ENCODE measurements around the gene TIE1.

The TIE1 gene

DNA sequence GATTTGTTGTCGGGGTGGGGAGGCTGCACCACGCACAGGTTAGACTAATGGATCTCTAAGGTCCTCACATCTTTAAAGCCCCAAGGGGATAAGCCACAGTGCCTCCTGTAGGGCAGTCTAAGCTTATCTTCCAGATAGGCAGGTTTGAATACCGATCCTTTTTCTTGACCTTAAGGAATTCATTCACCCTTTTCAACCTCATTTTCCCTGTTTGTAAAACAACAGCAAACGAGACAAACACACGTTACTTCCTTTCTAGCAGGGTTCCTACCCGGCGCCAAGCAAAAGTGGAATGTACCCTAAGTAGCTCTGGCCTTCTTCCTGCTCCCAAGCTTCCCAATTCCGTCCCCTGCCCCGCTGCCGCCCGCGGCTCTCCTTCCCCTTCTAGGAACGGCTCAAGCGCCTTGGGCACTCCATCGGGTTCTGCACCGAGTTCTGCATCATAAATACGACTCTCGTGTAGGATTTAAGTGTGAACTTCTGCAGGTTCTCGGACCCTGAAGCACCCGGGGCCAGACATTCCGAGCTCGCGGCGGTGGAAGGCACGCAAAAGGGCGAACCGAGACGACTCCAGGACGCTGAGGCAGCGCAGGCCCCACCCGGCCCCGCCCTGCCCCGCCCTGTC, 57.5 kb downstream of the TIE1 start:
- H3K27ac ChIP-seq = peak overlapping the region; percentile 77
- H3K9me3 ChIP-seq (ENCODE audit: control insufficient read depth, low read length) = no peaks in the 10 kb centered on the region
- H3K4me1 ChIP-seq = no peaks in the 10 kb centered on the region
- H3K36me3 ChIP-seq (ENCODE audit: control insufficient read depth, insufficient read depth, low read length) = no peaks in the 10 kb centered on the region
- peak overlapping the region; percentile 99 for H3K4me2 ChIP-seq (ENCODE audit: low read length)
- H3K9ac ChIP-seq = no peak overlapping the region
- H3K4me3 ChIP-seq (ENCODE audit: low read depth, low read length) = peak overlapping the region; percentile 90
- peak overlapping the region; percentile 97 for H2AFZ ChIP-seq
- H3K79me2 ChIP-seq = no peaks in the 10 kb centered on the region
- TF ChIP-seq, protein P1, sequence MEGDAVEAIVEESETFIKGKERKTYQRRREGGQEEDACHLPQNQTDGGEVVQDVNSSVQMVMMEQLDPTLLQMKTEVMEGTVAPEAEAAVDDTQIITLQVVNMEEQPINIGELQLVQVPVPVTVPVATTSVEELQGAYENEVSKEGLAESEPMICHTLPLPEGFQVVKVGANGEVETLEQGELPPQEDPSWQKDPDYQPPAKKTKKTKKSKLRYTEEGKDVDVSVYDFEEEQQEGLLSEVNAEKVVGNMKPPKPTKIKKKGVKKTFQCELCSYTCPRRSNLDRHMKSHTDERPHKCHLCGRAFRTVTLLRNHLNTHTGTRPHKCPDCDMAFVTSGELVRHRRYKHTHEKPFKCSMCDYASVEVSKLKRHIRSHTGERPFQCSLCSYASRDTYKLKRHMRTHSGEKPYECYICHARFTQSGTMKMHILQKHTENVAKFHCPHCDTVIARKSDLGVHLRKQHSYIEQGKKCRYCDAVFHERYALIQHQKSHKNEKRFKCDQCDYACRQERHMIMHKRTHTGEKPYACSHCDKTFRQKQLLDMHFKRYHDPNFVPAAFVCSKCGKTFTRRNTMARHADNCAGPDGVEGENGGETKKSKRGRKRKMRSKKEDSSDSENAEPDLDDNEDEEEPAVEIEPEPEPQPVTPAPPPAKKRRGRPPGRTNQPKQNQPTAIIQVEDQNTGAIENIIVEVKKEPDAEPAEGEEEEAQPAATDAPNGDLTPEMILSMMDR (IDR thresholded peaks at IDR 0.05) = no peak
- H3K27me3 ChIP-seq (ENCODE audit: control insufficient read depth, insufficient read depth, low read length) = no peaks in the 10 kb centered on the region

DNA sequence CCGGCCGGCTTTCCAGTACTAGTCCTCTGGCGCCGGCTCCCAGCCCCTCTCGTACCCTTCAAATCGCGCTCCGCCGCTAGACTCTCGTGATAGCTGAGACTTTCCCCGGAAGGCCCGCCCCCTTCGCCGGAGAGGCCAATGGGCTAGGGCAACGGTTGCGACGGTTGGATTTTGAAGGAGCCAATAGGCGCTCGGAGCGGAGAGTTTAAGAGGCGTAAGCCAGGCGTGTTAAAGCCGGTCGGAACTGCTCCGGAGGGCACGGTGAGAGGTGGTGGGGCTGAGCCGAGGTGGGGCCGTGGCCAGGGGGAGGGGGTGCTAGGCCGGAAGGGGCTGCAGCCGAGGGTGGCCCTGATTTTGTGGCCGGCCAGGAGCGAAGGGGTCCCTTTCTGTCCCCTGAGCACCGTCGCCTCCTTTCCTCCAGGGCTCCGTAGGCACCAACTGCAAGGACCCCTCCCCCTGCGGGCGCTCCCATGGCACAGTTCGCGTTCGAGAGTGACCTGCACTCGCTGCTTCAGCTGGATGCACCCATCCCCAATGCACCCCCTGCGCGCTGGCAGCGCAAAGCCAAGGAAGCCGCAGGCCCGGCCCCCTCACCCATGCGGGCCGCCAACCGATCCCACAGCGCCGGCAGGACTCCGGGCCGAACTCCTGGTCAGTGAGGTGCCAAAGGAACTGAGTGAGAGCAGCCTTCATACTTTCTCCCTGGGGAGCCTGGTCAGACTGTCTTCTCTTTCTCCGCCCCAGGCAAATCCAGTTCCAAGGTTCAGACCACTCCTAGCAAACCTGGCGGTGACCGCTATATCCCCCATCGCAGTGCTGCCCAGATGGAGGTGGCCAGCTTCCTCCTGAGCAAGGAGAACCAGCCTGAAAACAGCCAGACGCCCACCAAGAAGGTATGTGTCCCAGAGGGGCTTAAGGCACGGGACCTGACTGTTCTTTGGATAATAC, 58.2 kb downstream of the TIE1 start, which contains the start of gene CDC20:
Gene CDC20, plus strand, starts transcription at position 236 of the 948 bp plus-strand sequence. Its CDS starts 235 bp downstream, at position 471.
- Histone ChIP-seq H3K4me1 (no peaks in the 10 kb centered on the region), H3K9me3 (ENCODE audit: control insufficient read depth, low read length) (no peaks in the 10 kb centered on the region), H3K4me2 (ENCODE audit: low read length) (peak within 1 kb of the TSS; percentile 99), H3K4me3 (ENCODE audit: low read depth, low read length) (peak within 1 kb of the TSS; percentile 90), H3K36me3 (ENCODE audit: control insufficient read depth, insufficient read depth, low read length) (no peaks in the 10 kb centered on the region), H3K27ac (peak within 1 kb of the TSS; percentile 77), H3K9ac (no peak within 1 kb of the TSS), H2AFZ (peak within 1 kb of the TSS; percentile 97), H3K27me3 (ENCODE audit: control insufficient read depth, insufficient read depth, low read length) (no peaks in the 10 kb centered on the region), H3K79me2 (no peaks in the 10 kb centered on the region)
- TF ChIP-seq, protein P1 (IDR thresholded peaks at IDR 0.05) = no peak

DNA sequence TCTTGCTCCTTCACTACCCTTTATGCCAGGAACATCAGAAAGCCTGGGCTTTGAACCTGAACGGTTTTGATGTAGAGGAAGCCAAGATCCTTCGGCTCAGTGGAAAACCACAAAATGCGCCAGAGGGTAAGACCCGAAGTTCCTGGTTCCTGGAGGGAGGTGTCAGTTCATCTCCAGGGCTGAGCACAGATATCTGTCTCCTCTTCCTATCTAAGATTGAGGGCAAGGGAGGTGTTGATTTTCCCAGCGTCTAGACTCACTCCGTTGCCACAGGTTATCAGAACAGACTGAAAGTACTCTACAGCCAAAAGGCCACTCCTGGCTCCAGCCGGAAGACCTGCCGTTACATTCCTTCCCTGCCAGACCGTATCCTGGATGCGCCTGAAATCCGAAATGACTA, 58.9 kb downstream of the TIE1 start:
- no peak overlapping the region for H3K9ac ChIP-seq
- H3K79me2 ChIP-seq = no peaks in the 10 kb centered on the region
- H3K4me3 ChIP-seq (ENCODE audit: low read depth, low read length) = no peak overlapping the region
- no peaks in the 10 kb centered on the region for H3K4me1 ChIP-seq
- H3K9me3 ChIP-seq (ENCODE audit: control insufficient read depth, low read length) = no peaks in the 10 kb centered on the region
- H3K36me3 ChIP-seq (ENCODE audit: control insufficient read depth, insufficient read depth, low read length) = no peaks in the 10 kb centered on the region
- TF ChIP-seq, protein P1 (IDR thresholded peaks at IDR 0.05) = no peak
- H3K27me3 ChIP-seq (ENCODE audit: control insufficient read depth, insufficient read depth, low read length) = no peaks in the 10 kb centered on the region
- H3K4me2 ChIP-seq (ENCODE audit: low read length) = no peak overlapping the region
- H3K27ac ChIP-seq = no peak overlapping the region
- no peak overlapping the region for H2AFZ ChIP-seq

DNA sequence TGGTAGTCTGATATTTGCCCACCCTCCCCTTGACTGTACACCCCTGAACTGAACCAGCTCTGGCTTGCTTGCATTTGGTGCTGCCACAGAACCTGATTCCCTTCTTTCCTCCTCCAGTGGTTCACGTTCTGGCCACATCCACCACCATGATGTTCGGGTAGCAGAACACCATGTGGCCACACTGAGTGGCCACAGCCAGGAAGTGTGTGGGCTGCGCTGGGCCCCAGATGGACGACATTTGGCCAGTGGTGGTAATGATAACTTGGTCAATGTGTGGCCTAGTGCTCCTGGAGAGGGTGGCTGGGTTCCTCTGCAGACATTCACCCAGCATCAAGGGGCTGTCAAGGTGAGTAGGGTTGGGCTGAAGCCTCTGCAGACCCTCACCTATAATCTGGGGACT, 59.8 kb downstream of the TIE1 start:
- Histone ChIP-seq H3K4me3 (ENCODE audit: low read depth, low read length) (no peak overlapping the region), H2AFZ (no peak overlapping the region), H3K9me3 (ENCODE audit: control insufficient read depth, low read length) (no peaks in the 10 kb centered on the region), H3K27me3 (ENCODE audit: control insufficient read depth, insufficient read depth, low read length) (no peaks in the 10 kb centered on the region), H3K27ac (no peak overlapping the region), H3K4me2 (ENCODE audit: low read length) (no peak overlapping the region), H3K4me1 (no peaks in the 10 kb centered on the region), H3K36me3 (ENCODE audit: control insufficient read depth, insufficient read depth, low read length) (no peaks in the 10 kb centered on the region), H3K9ac (no peak overlapping the region), H3K79me2 (no peaks in the 10 kb centered on the region)
- TF ChIP-seq, protein P1 (IDR thresholded peaks at IDR 0.05) = no peak

All from parathyroid adenoma (tissue), 2 donors.